ENCODE results near the gene PRMT5. TPM values are rescaled to one million over a fixed set of nuclear protein-coding genes. Genes with fewer than 3 reads are reported as not detected.
"Not testable (repeated sequence)": the region's sequence is repeated elsewhere in the genome, so short reads cannot be mapped to it uniquely, and the experiment has no call there.

PRMT5 gene
- total RNA-seq, 2 experiments from 2014 or later: 121 to 151 TPM

DNA sequence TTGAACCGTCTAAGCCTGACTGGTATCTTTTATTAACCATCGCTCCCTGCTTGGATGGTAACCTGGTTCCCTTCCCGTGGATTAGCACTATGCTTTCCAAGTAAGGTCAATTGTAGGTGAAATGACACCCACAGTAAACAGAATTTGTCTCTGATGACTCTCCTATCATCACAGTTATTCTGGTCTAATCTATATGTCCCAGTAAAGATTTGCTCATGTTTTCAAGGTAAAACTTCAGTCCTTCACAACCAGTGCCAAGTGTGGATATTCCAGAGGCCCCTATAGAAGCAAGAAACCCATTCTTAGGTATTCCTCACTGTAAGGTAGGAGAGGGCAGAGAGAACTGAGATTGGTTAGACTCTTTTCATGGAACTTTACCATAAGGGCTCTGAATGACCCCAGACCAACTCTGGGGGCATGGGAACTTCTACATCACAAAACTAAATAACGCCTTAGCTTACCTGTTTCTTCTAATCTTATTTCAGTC is 37.6 kb upstream of the PRMT5 start:
- H3K4me1 Mint-ChIP-seq: no peaks in the 10 kb centered on the region
- H3K4me3 Mint-ChIP-seq: no peak overlapping the region
- no peak overlapping the region for H3K27ac Mint-ChIP-seq
- ChIA-PET CTCF (interaction anchor here (0.8 to 7.4 kb wide), 5 partner anchors 16 to 40 kb away, joined by 3 to 99 read pairs (median 3); no protein-coding TSS in a partner anchor), POLR2A (no interaction called here)
- DNase-seq (no peak), ATAC-seq (no peak)
- H3K27me3 Mint-ChIP-seq: no peaks in the 10 kb centered on the region
- H3K9me3 Mint-ChIP-seq (ENCODE audit: low read depth): no peaks in the 10 kb centered on the region
- intact Hi-C loops (cut with DNase I, micrococcal nuclease): no loop called here
- H3K36me3 Mint-ChIP-seq (ENCODE audit: low read depth): no peaks in the 10 kb centered on the region

DNA sequence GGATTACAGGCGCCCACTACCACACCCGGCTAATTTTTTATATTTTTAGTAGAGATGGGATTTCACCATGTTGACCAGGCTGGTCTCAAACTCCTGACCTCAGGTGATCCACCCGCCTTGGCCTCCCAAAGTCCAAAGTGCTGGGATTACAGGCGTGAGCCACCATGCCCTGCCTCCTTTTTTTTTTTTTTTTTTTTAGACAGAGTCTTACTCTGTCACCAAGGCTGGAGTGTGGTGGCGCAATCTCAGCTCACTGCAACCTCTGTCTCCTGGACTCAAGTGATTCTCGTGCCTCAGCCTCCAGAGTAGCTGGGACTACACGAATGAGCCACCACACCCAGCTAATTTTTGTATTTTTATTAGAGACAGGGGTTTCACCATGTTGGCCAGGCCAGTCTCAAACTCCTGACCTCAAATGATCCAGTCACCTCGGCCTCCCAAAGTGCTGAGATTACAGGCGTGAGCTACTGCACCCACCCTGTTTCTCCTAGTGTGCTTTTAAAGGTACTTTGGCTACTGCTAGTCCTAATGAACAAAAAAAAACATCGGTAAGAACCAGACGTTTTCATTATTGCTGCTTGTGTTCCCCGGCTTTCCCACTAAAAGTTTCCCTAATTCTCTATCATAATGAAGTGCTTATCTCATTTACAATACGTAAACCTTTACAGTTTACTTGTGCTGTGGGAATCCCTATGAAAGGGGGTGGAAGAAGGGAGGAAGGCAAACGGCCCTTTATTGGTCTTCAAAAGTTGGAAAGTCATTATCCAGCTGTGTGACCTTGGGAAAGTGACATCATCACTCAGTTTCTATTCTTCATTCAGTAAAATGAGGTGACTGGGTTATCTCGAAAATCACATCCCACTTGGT is 37.0 kb upstream of the PRMT5 start:
- H3K4me3 Mint-ChIP-seq; H3K4me1 Mint-ChIP-seq; DNase-seq; H3K36me3 Mint-ChIP-seq (ENCODE audit: low read depth); ATAC-seq; intact Hi-C loops (cut with DNase I, micrococcal nuclease); H3K27ac Mint-ChIP-seq; POLR2A ChIA-PET; H3K27me3 Mint-ChIP-seq; H3K9me3 Mint-ChIP-seq (ENCODE audit: low read depth): not testable (repeated sequence)
- CTCF ChIA-PET: interaction anchor here (0.8 to 1.1 kb wide), 4 partner anchors 17 to 92 kb away, joined by 3 read pairs; no protein-coding TSS in a partner anchor

DNA sequence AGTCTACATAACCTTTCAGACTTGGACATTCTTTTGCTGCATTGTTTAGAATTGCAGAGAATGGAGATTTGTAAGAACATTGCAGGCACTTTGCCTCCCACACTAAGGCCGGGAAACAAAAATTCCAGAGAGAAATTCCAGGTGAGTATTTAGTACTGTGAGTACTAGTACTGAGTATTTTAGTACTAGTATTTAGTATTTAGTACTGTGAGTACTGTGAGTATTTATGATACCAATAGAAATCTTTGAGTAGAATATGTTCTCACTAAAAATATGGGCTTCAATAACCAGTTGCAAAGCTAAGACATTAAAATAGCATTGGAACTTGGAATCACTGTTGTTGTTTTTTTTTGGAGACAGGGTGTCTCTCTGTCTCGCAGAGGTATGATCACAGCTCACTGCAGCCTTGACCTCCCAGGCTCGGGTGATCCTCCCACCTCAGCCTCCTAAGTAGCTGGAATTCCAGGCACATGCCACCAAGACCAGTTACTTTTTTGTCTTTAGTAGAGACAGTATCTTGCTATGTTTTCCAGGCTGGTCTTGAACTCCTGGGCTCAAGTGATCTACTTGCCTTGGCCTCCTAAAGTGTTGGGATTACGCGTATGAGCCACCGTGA is 33.0 kb upstream of the PRMT5 start:
- intact Hi-C loops (cut with DNase I, micrococcal nuclease): no loop called here
- ATAC-seq: no peak

DNA sequence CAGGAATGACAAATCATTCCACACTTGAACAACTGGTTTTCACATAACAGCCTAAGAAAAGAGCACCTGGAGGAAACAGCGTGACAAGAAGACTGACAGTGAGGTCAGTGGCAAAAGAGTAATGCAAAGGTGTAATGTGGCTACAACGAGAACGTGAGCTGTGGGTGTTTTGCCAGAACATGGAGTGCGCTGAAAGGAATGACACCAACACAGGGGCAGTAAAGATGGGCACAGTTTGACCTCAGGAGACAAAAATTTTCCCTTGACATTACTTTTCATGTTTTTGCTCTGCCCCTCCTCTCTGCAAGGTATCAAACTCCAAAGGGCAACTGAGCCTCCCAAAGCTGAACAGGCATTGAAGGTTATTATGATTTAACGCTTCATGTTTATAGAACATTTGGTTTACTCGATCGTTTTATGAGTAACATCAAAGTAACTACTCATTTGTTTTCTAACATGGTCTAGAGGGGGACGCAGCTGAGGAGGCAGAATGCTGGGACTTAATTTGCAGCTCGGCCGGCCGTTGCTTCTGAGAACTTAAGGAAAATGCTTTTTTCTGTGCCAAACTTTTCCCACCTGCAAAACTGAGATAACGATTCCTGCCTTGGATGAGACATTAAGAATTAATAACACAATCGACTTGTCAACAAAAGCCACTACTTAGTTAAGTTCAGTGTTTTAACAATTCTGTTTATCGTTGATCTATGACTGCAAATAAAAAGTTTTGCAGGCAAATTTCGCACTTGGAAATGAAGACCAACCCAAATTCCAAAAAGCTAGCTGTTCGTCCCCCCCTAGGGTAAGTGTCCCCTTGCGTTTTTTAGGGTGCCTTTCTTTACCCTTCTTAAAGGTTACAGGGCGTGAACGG is 26.8 kb upstream of the PRMT5 start:
- Mint-ChIP-seq H3K4me3 (peak overlapping the region; percentile 88), H3K9me3 (ENCODE audit: low read depth) (no peaks in the 10 kb centered on the region), H3K27ac (peak overlapping the region; percentile 90), H3K27me3 (no peaks in the 10 kb centered on the region), H3K4me1 (peaks cover 18% of the 10 kb centered on the region), H3K36me3 (ENCODE audit: low read depth) (peaks cover 27% of the 10 kb centered on the region)
- POLR2A ChIA-PET: interaction anchor here (0.6 to 1.9 kb wide), 7 partner anchors 9 to 173 kb away, joined by 3 to 8 read pairs (median 3); partner anchors contain the start of genes ACIN1, C14orf119, PRMT5 and RBM23
- intact Hi-C loops (cut with DNase I, micrococcal nuclease): loop anchor here (1.0 to 5.0 kb wide), 3 partner anchors 26 to 346 kb away; partner anchors contain the start of genes PPP1R3E (in 1 of the 2) and RBM23 (in 1 of the 2)
- CTCF ChIA-PET: interaction anchor here (0.6 to 4.7 kb wide), 23 partner anchors 11 to 1940 kb away, joined by 3 to 36 read pairs (median 3); partner anchors contain the start of genes ACIN1, AJUBA, CDH24 and DAD1
- no peak for DNase-seq
- no peak for ATAC-seq

More for the DNA sequence above, 33.0 kb upstream of the PRMT5 start:
- ChIA-PET POLR2A (no interaction called here), CTCF (interaction anchor here (0.9 to 1.9 kb wide), 6 partner anchors 11 to 107 kb away, joined by 3 to 10 read pairs (median 4); partner anchors contain the start of gene CDH24)
- Mint-ChIP-seq H3K27me3 (no peaks in the 10 kb centered on the region), H3K27ac (no peak overlapping the region), H3K4me1 (peaks cover 5% of the 10 kb centered on the region), H3K36me3 (ENCODE audit: low read depth) (no peaks in the 10 kb centered on the region), H3K9me3 (ENCODE audit: low read depth) (no peaks in the 10 kb centered on the region), H3K4me3 (no peak overlapping the region)
- DNase-seq: no peak

DNA sequence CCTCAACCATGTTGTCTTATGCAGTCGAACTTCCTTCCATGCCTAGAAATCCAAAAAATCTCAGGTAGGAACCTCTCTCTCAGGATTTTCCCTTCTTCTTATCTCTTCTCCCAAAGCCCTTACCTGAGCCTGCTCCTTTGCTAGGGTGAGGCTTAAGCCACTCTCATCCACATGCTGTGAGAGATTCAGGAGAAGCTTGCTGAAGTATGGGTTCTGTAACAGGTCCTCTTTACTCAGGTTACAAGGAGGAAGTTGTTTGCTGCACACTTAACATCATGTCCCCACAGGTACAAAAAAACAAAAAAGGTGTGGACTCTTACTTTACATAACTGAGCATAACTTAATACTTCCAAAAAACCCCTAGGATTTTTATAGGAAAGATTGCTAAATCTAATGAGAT is 23.2 kb upstream of the PRMT5 start:
- H3K4me3 Mint-ChIP-seq: no peak overlapping the region
- intact Hi-C loops (cut with DNase I, micrococcal nuclease): no loop called here
- no peak overlapping the region for H3K27ac Mint-ChIP-seq
- peaks cover 15% of the 10 kb centered on the region for H3K4me1 Mint-ChIP-seq
- CTCF ChIA-PET: interaction anchor here (2.8 kb wide), 1 partner anchor 10 kb away, joined by 10 read pairs; no protein-coding TSS in a partner anchor
- POLR2A ChIA-PET: no interaction called here
- ATAC-seq (no peak), DNase-seq (no peak)
- peaks cover 40% of the 10 kb centered on the region for H3K36me3 Mint-ChIP-seq (ENCODE audit: low read depth)
- H3K27me3 Mint-ChIP-seq: no peaks in the 10 kb centered on the region
- H3K9me3 Mint-ChIP-seq (ENCODE audit: low read depth): no peaks in the 10 kb centered on the region

DNA sequence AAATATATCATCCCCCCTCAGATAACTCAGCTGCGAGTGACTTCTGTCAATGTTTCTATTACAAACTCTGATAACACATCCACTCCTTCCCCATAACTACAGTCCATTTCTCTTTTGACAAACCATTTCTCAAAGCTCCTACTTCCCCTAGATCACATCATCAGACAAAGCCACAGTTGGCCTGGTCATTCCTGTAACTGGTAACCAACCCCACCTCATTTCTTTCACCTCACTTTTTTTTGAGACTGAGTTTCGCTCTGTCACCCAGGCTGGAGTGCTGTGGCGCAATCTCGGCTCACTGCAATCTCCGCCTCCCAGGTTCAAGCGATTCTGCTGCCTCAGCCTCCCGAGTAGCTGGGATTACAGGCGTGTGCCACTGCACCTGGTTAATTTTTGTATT is 22.6 kb upstream of the PRMT5 start:
- POLR2A ChIA-PET: not testable (repeated sequence)

GRCh38 chr14:22945642-22946041 is 16.5 kb upstream of the PRMT5 start:
- H3K4me1 Mint-ChIP-seq: no peaks in the 10 kb centered on the region
- DNase-seq (no peak), ATAC-seq (no peak)
- POLR2A ChIA-PET: interaction anchor here (0.7 kb wide), 2 partner anchors 127 to 175 kb away, joined by 5 read pairs; no protein-coding TSS in a partner anchor
- no peak overlapping the region for H3K4me3 Mint-ChIP-seq
- no peaks in the 10 kb centered on the region for H3K27me3 Mint-ChIP-seq
- H3K36me3 Mint-ChIP-seq (ENCODE audit: low read depth): peaks cover 41% of the 10 kb centered on the region
- intact Hi-C loops (cut with DNase I, micrococcal nuclease): no loop called here
- no peaks in the 10 kb centered on the region for H3K9me3 Mint-ChIP-seq (ENCODE audit: low read depth)
- CTCF ChIA-PET: interaction anchor here (0.6 to 1.8 kb wide), 10 partner anchors 10 to 1392 kb away, joined by 3 to 7 read pairs (median 3); partner anchors contain the start of gene PRMT5
- no peak overlapping the region for H3K27ac Mint-ChIP-seq

More for the DNA sequence above, 22.6 kb upstream of the PRMT5 start:
- H3K4me3 Mint-ChIP-seq; H3K9me3 Mint-ChIP-seq (ENCODE audit: low read depth); ATAC-seq; intact Hi-C loops (cut with DNase I, micrococcal nuclease); H3K27me3 Mint-ChIP-seq; DNase-seq; H3K27ac Mint-ChIP-seq: not testable (repeated sequence)
- Mint-ChIP-seq H3K4me1 (peaks cover 13% of the 10 kb centered on the region), H3K36me3 (ENCODE audit: low read depth) (peaks cover 45% of the 10 kb centered on the region)
- CTCF ChIA-PET: interaction anchor here (1.0 to 2.8 kb wide), 3 partner anchors 11 to 140 kb away, joined by 3 to 10 read pairs (median 4); partner anchors contain the start of gene PRMT5

GRCh38 chr14:22939684-22940083 is 10.5 kb upstream of the PRMT5 start:
- no peak for DNase-seq
- H3K9me3 Mint-ChIP-seq (ENCODE audit: low read depth): no peaks in the 10 kb centered on the region
- POLR2A ChIA-PET: no interaction called here
- H3K27ac Mint-ChIP-seq: no peak overlapping the region
- H3K27me3 Mint-ChIP-seq: no peaks in the 10 kb centered on the region
- ATAC-seq: no peak
- intact Hi-C loops (cut with DNase I, micrococcal nuclease): no loop called here
- H3K4me1 Mint-ChIP-seq: no peaks in the 10 kb centered on the region
- H3K36me3 Mint-ChIP-seq (ENCODE audit: low read depth): peaks cover 31% of the 10 kb centered on the region
- CTCF ChIA-PET: interaction anchor here (0.6 to 2.6 kb wide), 8 partner anchors 9 to 369 kb away, joined by 3 to 7 read pairs (median 3); partner anchors contain the start of genes AJUBA and PRMT5
- H3K4me3 Mint-ChIP-seq: no peak overlapping the region

- H3K4me1 Mint-ChIP-seq: peaks cover 16% of the 10 kb centered on the region
- no peak overlapping the region for H3K4me3 Mint-ChIP-seq
- peaks cover 20% of the 10 kb centered on the region for H3K36me3 Mint-ChIP-seq (ENCODE audit: low read depth)
- H3K9me3 Mint-ChIP-seq (ENCODE audit: low read depth): no peaks in the 10 kb centered on the region
- DNase-seq (no peak), ATAC-seq (no peak)
- intact Hi-C loops (cut with DNase I, micrococcal nuclease): no loop called here
- CTCF ChIA-PET: interaction anchor here (0.8 to 2.5 kb wide), 10 partner anchors 10 to 134 kb away, joined by 3 to 11 read pairs (median 4); partner anchors contain the start of gene AJUBA
- H3K27ac Mint-ChIP-seq: no peak overlapping the region
- no peaks in the 10 kb centered on the region for H3K27me3 Mint-ChIP-seq
- POLR2A ChIA-PET: no interaction called here
These were observed 6.0 kb upstream of the PRMT5 start for GRCh38 chr14:22935156-22935555.

- POLR2A ChIA-PET: no interaction called here
- intact Hi-C loops (cut with DNase I, micrococcal nuclease): no loop called here
- peaks cover 27% of the 10 kb centered on the region for H3K4me1 Mint-ChIP-seq
- no peaks in the 10 kb centered on the region for H3K27me3 Mint-ChIP-seq
- H3K4me3 Mint-ChIP-seq: no peak overlapping the region
- H3K36me3 Mint-ChIP-seq (ENCODE audit: low read depth): peaks cover 25% of the 10 kb centered on the region
- DNase-seq: no peak
- H3K9me3 Mint-ChIP-seq (ENCODE audit: low read depth): no peaks in the 10 kb centered on the region
- CTCF ChIA-PET: interaction anchor here (0.9 to 1.4 kb wide), 2 partner anchors 27 to 137 kb away, joined by 3 read pairs; no protein-coding TSS in a partner anchor
- H3K27ac Mint-ChIP-seq: peak overlapping the region; percentile 59
- ATAC-seq: no peak
These were observed 3.0 kb upstream of the PRMT5 start for GRCh38 chr14:22932146-22932545.

Measured in activated CD4-positive, alpha-beta T cell treated with anti-CD3 and anti-CD28 coated beads for 36 hours (primary cell).